HG03108 (cell line): ENCODE data around the gene RAB34.
"Not testable (repeated sequence)": the region's sequence is repeated elsewhere in the genome, so short reads cannot be mapped to it uniquely, and the experiment has no call there.

Experiments
- ATAC-seq: cut with Tn5 transposase; IDR thresholded peaks from one replicate; pipeline ENCODE4 v1.9.1; 2021; ENCODE audit warnings: moderate library complexity; ENCODE audit not compliant: unreplicated experiment

The RAB34 gene

DNA sequence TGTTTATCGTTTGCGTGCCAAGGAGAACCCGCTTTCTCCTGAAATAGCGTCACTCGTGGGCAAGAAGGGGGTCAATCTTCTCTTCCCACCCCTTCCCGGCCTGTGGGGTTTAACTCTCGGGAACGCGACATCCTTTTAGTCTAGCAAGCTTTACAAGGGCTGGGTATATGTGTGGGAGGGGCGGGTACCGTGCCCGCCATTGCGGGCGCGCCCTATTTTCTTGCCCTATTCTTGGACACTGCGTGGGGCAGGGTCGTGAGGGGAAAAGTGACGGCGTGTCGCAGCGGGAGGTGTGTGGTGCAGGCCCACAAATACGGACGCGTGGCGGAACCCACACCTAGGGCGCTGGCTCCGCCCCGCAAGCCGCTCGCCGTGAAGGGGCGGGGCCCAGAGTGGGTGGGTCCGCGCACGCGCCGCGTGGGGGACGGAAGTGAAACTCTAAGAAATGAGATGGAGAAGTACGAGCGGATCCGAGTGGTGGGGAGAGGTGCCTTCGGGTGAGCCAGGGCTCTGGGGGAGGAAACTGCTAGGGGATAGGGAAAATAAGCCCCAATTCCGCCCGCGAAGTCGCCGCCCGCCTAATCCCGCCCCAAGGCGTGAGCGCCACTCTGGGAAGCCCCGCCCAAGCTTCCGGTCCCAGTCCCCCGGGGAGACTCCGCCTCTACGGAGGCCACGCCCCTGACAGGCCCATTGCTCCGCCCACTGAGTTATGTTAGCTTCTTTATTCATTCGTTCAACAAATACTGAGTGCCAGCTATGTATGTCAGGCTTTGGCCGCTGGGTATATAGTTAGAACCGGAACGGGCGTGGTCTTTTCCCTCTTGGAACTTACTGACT is 10.9 kb upstream of the RAB34 start, which contains the start of gene NEK8:
Gene NEK8 (plus strand): TSS at position 425 of the 837 bp plus-strand sequence. CDS start 26 bp downstream, at position 451.
- ATAC-seq, result peak; percentile 32

- peak; percentile 33 for ATAC-seq
These were observed 9.2 kb upstream of the RAB34 start for GRCh38 chr17:28726627-28727491.

DNA sequence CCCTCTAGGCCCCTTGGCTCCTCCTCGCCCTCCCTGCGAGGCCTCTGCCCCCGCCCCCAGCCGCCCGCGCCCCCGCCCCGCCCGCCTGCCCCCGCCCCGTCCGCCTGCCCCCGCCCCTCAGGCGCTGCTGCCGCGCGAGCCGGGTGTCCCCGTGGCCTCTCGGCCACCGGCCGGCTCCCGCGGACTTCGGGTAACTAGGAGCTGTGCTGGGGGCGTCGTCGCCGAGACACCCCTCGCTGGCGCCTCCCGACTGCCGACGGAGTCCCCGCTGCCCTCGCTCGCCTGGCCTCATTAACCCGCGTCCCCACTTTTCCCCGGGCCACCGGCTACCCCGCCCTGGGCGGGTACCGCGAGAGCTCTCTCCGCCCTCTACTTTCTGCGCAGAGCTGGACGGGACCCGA is 8.6 kb upstream of the RAB34 start, which contains the start of gene TLCD1:
Gene TLCD1 (minus strand): TSS at position 8 of the 401 bp plus-strand sequence. CDS start 136 bp downstream, outside the sequence.
- no peak for ATAC-seq

DNA sequence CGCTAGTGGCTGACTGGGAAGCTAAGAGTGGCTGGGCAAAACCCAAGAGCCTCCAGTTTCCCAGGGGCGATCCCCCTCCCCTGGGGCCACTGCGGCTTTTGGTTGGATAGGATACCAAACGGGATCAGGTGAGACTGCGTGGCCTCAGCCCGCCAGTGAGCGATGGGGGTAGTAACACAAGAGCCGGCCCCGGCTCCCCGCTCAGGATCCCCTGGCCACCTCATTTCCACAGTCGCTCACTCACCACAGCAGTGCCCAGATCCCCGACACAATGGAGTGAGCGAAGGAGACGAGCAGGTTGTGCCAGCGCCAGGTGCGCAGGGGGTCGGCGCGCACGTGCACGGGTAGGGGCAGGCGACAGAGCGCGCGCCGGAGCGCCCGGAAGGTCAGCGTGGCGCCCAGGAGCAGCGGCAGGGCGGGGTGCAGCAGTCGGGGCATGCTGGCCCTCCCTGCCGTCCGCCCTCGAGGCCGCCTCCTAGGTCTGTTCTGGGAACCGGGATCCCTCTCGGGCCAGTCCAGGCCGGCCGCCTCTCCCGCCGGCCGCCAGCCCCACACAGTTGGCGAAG is 8.1 kb upstream of the RAB34 start:
- ATAC-seq, result no peak

GRCh38 chr17:28725166-28725659 is 7.5 kb upstream of the RAB34 start:
- no peak for ATAC-seq

DNA sequence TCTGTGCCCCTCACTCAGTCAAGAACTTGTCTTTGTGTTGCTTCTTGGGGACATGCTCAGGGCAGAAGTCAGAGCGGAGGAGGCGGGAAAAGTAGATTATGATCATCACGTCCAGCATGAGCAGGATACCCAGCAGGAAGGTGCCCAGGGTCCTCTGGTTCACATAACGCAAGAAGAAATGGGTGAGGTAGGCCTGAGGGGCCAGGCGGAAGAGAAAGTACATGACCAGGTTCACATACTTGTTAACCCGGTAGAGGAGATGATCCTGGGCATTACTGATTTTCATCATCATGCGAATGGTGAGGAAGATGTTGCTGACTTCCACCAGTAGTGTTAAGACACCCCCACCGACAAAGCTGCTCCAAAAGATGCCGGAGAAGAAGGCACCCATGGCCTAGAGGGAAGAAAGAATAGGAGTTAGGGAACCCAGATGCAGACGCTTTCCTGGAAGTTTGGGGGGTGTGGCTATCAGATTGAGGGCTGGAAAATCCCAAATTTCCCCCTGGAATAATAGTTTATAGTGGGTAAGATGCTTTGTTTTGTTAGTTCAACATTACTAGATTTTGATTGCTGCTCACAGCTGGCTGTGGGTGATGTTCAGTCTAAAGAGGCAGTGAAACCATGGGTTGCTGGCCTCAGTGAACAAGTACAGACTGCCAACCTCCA is 7.0 kb upstream of the RAB34 start:
- no peak for ATAC-seq

DNA sequence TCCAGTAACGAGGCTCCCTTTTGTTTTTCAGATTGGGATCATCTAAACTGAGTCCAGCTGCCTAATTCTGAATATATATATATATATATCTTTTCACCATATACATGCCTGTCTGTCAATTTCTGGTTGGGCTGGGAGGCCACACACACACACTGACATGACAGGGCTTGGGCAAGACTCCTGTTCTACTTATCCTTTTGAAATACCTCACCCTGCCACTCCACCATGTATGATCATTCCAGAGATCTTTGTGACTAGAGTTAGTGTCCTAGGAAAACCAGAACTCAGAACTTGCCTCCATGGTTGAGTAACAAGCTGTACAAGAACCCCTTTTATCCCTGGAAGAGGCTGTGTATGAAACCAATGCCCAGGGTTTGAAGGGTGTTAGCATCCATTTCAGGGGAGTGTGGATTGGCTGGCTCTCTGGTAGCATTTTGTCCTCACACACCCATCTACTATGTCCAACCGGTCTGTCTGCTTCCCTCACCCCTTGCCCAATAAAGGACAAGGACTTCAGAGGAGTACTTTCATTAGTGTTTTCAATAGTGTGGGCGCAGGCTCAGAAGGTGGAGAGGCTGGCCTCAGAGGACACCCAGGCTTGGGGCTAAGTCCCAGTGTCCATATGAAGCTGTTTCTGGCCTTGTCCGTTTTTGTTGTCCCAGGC is 6.3 kb upstream of the RAB34 start:
- ATAC-seq, result not testable (repeated sequence)

DNA sequence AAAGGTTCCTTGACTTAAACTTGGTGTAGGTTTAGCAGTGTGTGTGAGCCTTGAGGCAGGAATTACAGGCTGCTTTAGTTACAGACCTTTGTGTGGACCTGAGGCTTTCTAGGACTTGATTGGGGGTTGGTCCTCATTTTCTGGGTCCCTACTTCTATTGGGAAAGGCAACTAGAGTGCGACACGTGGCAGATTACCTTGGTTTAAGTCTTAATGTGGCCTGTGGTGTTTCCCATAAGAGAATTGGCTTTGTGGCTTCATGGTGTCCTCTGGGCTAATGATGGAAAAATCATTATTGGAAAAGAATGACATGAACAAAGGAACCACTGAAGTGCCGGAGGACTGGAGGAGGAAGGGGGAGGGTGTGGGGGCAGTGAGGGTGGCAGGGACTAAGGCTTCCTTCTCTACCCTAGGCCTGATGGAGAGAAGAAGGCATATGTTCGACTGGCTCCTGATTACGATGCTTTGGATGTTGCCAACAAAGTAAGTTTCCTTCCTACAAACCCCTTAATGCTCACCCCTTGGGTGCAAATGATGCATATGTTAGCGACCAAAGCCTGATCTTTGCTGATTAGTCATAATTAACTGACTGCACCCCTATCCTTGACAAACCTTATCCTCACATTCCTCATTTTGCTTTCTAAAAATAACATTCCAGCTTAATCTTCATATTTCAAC is 5.6 kb upstream of the RAB34 start:
- ATAC-seq, result no peak

- no peak for ATAC-seq
These were observed 4.9 kb upstream of the RAB34 start for GRCh38 chr17:28722417-28723158.

DNA sequence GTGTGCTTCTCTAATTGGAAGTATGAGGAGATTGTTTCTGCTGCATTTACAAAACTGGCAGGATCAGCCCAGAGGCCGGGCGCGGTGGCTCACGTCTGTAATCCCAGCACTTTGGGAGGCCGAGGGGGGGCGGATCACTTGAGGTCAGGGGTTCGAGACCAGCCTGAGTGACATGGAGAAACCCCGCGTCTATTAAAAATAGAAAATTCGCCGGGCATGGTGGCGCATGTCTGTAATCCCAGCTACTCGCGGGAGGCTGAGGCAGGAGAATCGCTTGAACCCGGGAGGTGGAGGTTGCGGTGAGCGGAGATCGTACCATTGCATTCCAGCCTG is 3.3 kb upstream of the RAB34 start:
- ATAC-seq, result not testable (repeated sequence)

- no peak for ATAC-seq
These were observed 2.8 kb upstream of the RAB34 start for GRCh38 chr17:28720247-28720996.

GRCh38 chr17:28719021-28719433 is 1.4 kb upstream of the RAB34 start:
- no peak for ATAC-seq

GRCh38 chr17:28718333-28719020 is 809 bp upstream of the RAB34 start:
- ATAC-seq, result no peak

GRCh38 chr17:28716740-28717577 is 709 bp downstream of the RAB34 start:
- no peak for ATAC-seq

DNA sequence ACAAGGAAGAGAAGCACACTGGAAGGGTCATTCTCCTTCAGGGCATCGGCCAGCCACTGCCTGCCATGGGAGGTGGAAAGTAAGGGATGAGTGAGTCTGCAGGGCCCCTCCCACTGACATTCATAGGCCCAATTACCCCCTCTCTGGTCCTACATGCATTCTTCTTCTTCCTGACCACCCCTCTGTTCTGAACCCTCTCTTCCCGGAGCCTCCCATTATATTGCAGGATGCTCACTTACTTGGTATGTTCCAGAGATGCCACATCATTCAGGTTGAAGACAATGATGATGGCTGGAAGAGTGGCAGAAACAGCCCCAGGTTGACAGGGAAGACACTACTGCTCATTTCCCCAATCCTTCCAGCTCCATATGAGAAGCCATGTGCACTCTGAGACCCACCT is 2.5 kb downstream of the RAB34 start:
- ATAC-seq, result no peak

DNA sequence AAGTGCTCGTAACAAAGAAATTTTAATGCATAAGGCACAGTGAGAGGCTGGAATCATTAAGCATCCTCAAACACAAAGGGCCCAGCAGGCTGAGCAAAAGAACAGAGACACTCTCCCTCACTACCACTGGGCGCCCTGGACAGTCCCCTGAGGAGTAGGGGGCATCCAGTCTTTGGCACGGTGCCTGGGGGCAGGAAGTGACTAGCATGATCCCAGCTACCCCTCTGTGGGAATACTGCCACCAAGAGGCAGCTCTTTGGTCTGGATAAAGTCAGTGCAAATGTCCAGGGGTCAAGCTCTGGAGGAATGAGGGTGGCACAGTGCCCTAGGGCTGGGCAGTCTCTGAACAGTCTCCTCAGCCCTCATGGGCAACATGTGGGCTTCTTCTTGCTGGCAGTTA is 3.4 kb downstream of the RAB34 start:
- ATAC-seq, result no peak
